Thyroid gland (tissue), 4 donors: Measurements from ENCODE around the gene BBIP1. TPM values are rescaled to one million over a fixed set of nuclear protein-coding genes. Genes with fewer than 3 reads are reported as not detected.

ENCODE experiments used
- DNase-seq, 2 donors: peaks; one replicate each; pipeline ENCODE4 v3.0.0-alpha.2; 2019
- H3K27ac ChIP-seq, 3 donors: fragments of 200-600 bp; sonication (generic); 1 replicate in 2 of 3; 2 replicates in 1 of 3; pipeline ENCODE4 v1.5.1; 2016 to 2019; ENCODE audit warnings: mild to moderate bottlenecking in 1 of 3, moderate library complexity in 1 of 3
- H3K27me3 ChIP-seq: fragments of 200-600 bp; sonication (generic); one replicate; pipeline ENCODE4 v1.5.1; 2019
- H3K36me3 ChIP-seq, 2 donors: fragments of 200-600 bp; sonication (generic); one replicate each; pipeline ENCODE4 v1.5.1; 2016 to 2019
- H3K4me1 ChIP-seq, 2 donors: fragments of 200-600 bp; sonication (generic); one replicate each; pipeline ENCODE4 v1.5.1; 2017 to 2019
- H3K4me3 ChIP-seq, 3 donors: fragments of 200-600 bp; sonication (generic); replicated peaks in 1 of 3; 1 replicate in 2 of 3; 2 replicates in 1 of 3; pipeline ENCODE4 v1.5.1; 2016; ENCODE audit warnings: mild to moderate bottlenecking in 1 of 3
- H3K9me3 ChIP-seq: fragments of 200-600 bp; sonication (generic); one replicate; pipeline ENCODE4 v1.5.1; 2017
- POLR2A ChIP-seq, 2 donors: fragments of 450-650 bp; IDR thresholded peaks; one replicate each; pipeline ENCODE4 v1.6.1; 2017; ENCODE audit warnings: antibody characterized with exemption in 2 of 2, mild to moderate bottlenecking in 2 of 2, moderate library complexity in 1 of 2
- WGBS, 2 donors: methylation state at CpG; one replicate each; pipeline ENCODE4 v1.1.5; 2017; 5-methylcytosine and 5-hydroxymethylcytosine counted together
- intact Hi-C: fragments of 100-400 bp; cut with DNase I; formaldehyde crosslinking; loops from one replicate; pipeline ENCODE4 v1.15.1; 2023
- total RNA-seq, 4 donors: library from RNA; depleted of rRNA; stranded (reverse); fragments of >200 nt; gene quantifications; one replicate each; pipeline ENCODE4 v1.2.3, GENCODE V29; 2016
- TF ChIP-seq, protein P1 (sequence below), 6 experiments: fragments of 200-600 bp in 3 of 6; fragments of 450-650 bp in 3 of 6; sonication (generic) in 3 of 6; IDR thresholded peaks; one replicate each; pipeline ENCODE4 v1.5.1; 2016 to 2019; ENCODE audit warnings: antibody characterized with exemption in 6 of 6, mild to moderate bottlenecking in 2 of 6, inconsistent platforms in 1 of 6, moderate library complexity in 1 of 6

Gene BBIP1
- total RNA-seq, 4 donors from 2014 or later = 27.3 to 48.4 (median 34.1) TPM

DNA sequence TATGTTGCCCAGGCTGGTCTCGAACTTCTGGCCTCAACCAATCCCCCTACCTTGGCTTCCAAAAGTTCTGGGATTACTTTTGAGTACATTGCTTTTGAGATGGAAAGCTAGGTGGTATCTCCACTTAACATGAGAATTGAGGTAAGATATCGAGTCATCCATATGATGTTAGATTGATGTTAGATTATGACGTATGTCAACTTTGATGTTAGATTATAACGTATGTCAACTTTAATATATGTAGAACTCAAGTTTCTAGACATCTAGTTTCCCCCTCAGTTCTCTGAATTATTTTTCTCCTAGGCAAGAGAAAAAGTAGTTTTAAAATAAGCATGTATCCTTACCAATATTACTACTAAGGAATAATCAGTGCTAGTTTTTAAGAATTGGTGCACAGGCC is 20.4 kb upstream of the BBIP1 start:
- WGBS, 2 donors = 96 to 97% methylated on average over 4 of the region's 4 CpGs
- no peak overlapping the region for H3K27ac ChIP-seq
- H3K27me3 ChIP-seq = no peaks in the 10 kb centered on the region
- no peaks in the 10 kb centered on the region for H3K4me1 ChIP-seq
- DNase-seq = no peak
- H3K4me3 ChIP-seq = no peak overlapping the region
- intact Hi-C loops = no loop called here
- TF ChIP-seq POLR2A (IDR thresholded peaks at IDR 0.05) = no peak
- no peaks in the 10 kb centered on the region for H3K9me3 ChIP-seq
- no peaks in the 10 kb centered on the region for H3K36me3 ChIP-seq

DNA sequence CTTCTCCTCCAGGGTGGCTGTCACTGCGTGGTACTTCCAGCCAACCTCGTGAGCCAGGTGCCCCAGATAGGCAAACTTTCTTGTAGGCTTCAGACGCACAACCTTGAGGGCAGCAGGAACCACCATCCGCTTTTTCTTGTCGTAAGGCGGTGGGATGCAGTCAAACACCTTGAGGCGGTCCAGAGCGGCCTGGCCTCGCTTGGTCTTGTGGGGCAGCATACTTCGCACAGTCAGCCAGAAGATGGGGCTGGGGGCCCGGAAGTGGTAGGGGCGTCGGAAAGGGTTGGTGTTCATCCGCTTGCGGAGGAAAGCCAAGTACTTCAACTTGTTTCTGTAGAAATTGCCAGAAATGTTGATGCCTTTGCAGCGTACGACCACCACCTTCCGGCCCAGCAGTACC is 17.8 kb upstream of the BBIP1 start:
- DNase-seq = no peak
- 96% methylated on average over 18 of the region's 18 CpGs for WGBS, 2 donors
- no peak for TF ChIP-seq POLR2A (IDR thresholded peaks at IDR 0.05)
- TF ChIP-seq, protein P1, sequence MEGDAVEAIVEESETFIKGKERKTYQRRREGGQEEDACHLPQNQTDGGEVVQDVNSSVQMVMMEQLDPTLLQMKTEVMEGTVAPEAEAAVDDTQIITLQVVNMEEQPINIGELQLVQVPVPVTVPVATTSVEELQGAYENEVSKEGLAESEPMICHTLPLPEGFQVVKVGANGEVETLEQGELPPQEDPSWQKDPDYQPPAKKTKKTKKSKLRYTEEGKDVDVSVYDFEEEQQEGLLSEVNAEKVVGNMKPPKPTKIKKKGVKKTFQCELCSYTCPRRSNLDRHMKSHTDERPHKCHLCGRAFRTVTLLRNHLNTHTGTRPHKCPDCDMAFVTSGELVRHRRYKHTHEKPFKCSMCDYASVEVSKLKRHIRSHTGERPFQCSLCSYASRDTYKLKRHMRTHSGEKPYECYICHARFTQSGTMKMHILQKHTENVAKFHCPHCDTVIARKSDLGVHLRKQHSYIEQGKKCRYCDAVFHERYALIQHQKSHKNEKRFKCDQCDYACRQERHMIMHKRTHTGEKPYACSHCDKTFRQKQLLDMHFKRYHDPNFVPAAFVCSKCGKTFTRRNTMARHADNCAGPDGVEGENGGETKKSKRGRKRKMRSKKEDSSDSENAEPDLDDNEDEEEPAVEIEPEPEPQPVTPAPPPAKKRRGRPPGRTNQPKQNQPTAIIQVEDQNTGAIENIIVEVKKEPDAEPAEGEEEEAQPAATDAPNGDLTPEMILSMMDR (IDR thresholded peaks at IDR 0.05) = no peak
- Histone ChIP-seq H3K27me3 (no peaks in the 10 kb centered on the region), H3K4me3 (no peak overlapping the region), H3K9me3 (no peaks in the 10 kb centered on the region), H3K27ac (no peak overlapping the region), H3K36me3 (no peaks in the 10 kb centered on the region), H3K4me1 (peaks cover 18 to 22% of the 10 kb centered on the region in 2 donors)
- intact Hi-C loops = no loop called here

DNA sequence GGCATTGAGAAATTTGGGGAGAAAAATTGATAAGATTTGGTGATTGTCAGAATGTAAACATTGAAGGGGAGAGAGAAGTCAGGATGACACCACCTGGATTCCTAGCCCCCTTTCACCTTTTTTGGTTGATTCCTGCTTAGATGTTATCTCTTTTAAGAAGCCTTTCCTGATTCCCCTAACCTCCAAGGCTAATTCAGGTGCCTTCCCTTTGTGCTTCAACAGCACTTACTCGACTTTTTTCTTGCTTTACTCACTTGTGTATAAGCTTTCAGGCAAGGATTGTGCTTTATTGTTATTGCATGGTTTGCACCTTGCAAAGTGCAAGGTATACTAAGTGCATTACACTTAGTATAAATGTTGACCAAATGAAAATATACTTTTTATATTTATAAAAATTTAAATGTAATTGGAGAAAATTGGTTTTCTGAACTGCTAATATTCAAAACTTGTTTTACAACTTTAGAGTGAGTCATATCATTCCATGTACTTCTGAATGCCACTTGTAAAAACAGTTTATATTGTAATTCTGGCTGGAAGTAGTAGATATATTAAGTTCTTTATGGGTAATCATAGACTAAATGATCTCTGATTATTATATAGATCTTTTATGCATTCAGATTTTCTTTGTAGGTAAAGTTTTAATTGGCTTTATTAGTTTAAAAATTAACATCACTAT is 13.7 kb upstream of the BBIP1 start:
- Histone ChIP-seq H3K27me3 (no peaks in the 10 kb centered on the region), H3K9me3 (no peaks in the 10 kb centered on the region), H3K4me1 (peaks cover 35 to 38% of the 10 kb centered on the region in 2 donors), H3K4me3 (no peak overlapping the region), H3K27ac (peak overlapping the region; percentile 57 to 84 (median 62)), H3K36me3 (no peaks in the 10 kb centered on the region)
- no peak for DNase-seq
- TF ChIP-seq POLR2A (IDR thresholded peaks at IDR 0.05) = no peak
- TF ChIP-seq, protein P1 (IDR thresholded peaks at IDR 0.05) = no peak
- intact Hi-C loops = no loop called here
- 19 to 36% methylated on average over 1 of the region's 1 CpG for WGBS, 2 donors

DNA sequence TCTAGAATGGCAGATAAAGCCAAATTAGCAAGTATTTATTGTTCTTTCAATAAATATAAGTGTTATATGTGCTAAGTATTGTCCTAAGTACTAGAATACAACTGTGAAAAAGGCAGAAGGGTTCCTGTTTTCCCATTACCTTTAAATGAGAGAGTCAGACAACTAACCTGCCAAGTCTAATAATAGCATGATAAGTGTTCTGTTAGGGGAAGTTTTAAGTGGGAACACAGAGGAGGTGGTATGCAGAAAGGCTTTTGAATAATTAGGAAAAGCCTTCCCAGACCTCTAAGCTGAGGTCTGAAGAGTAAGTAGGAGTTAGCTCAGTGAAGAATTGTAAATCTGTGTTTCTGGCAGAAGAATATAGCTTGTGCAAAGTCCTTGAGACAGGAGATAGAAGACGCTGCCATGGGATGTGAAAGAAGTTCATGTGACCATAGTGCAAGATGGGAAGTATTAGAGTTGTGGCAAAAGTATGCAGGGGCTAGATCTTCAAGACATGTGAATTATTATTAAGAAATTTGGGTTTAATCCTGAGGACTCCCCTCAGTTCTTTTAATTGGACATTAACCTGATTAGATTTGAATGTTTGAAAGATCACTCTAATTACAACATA is 12.9 kb upstream of the BBIP1 start:
- Histone ChIP-seq H3K27me3 (no peaks in the 10 kb centered on the region), H3K4me1 (peaks cover 38 to 39% of the 10 kb centered on the region in 2 donors), H3K27ac (peak overlapping the region; percentile 57 to 84 (median 62)), H3K4me3 (no peak overlapping the region), H3K9me3 (no peaks in the 10 kb centered on the region), H3K36me3 (no peaks in the 10 kb centered on the region)
- DNase-seq = no peak
- intact Hi-C loops = no loop called here
- 68 to 80% methylated on average over 1 of the region's 1 CpG for WGBS, 2 donors
- TF ChIP-seq, protein P1 (IDR thresholded peaks at IDR 0.05) = no peak
- no peak for TF ChIP-seq POLR2A (IDR thresholded peaks at IDR 0.05)

DNA sequence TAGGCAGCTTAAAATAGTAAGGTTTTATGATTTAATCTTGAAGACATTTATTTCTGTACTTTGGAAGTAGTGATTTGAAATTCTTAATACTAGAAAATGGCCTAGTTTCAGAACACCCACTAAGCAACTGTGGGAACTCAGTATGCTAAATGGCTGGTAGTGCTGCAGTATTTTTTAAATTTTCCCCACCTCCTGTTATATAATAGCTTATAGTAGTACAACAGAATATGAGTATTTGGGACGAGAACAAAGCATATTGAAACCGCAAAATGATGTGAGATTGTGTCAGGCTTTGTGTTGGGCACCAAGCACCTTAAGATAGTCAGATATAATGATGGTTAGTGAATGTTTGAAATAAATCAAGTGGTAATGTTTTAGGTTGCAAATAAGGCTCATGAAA is 8.5 kb upstream of the BBIP1 start:
- Histone ChIP-seq H3K27ac (no peak overlapping the region), H3K27me3 (no peaks in the 10 kb centered on the region), H3K4me3 (no peak overlapping the region), H3K9me3 (no peaks in the 10 kb centered on the region), H3K36me3 (no peaks in the 10 kb centered on the region), H3K4me1 (peaks cover 45 to 46% of the 10 kb centered on the region in 2 donors)
- TF ChIP-seq POLR2A (IDR thresholded peaks at IDR 0.05) = no peak
- TF ChIP-seq, protein P1 (IDR thresholded peaks at IDR 0.05) = no peak
- 95 to 96% methylated on average over 2 of the region's 2 CpGs for WGBS, 2 donors
- intact Hi-C loops = no loop called here
- no peak for DNase-seq
